ENCODE results near the gene TMEM182. TPM values are rescaled to one million over a fixed set of nuclear protein-coding genes. Genes with fewer than 3 reads are reported as not detected.

The TMEM182 gene
- total and polyA plus RNA-seq, 9 of the 15 experiments (the other 6 are each of a cell fraction or from before 2014, with no cell fraction given), result 5.2 to 11.4 (median 7.5) TPM

GRCh38 chr2:102771114-102771513 lies 9.3 kb downstream of the TMEM182 start:
- H3K4me1 ChIP-seq (replicated peaks in 1 of 2; ENCODE audit: control insufficient read depth in 2 of 2, insufficient read depth in 2 of 2, low read length in 2 of 2), result no peaks in the 10 kb centered on the region
- H3K9me1 ChIP-seq (ENCODE audit: control insufficient read depth, insufficient read depth, low read length), result no peaks in the 10 kb centered on the region
- no TSS peak for BruUV-seq (replicated peaks)
- ATAC-seq, result no peak
- TF ChIP-seq FOXO4 (CRISPR knock-in tag; IDR thresholded peaks at IDR 0.05), result no peak
- no peaks in the 10 kb centered on the region for H3K79me2 ChIP-seq (ENCODE audit: control insufficient read depth, insufficient read depth, low read length)
- no peaks in the 10 kb centered on the region for H3K9me3 ChIP-seq (replicated peaks; ENCODE audit: control insufficient read depth, insufficient read depth, low read depth, low read length)
- H3K4me3 ChIP-seq, result no peak overlapping the region
- no peaks in the 10 kb centered on the region for H3K27me3 ChIP-seq (ENCODE audit: control insufficient read depth in 2 of 2, insufficient read depth in 2 of 2, low read length in 2 of 2)
- 59% methylated on average over 3 of the region's 3 CpGs for WGBS (ENCODE audit: insufficient coverage, low coverage, missing lambda C conversion rate)
- H3K36me3 ChIP-seq (ENCODE audit: control insufficient read depth, insufficient read depth, low read length), result no peaks in the 10 kb centered on the region
- no peak overlapping the region for H3K27ac ChIP-seq (ENCODE audit: extremely low read depth, low read depth, low read length)
- no peak overlapping the region for H3K9ac ChIP-seq (ENCODE audit: insufficient read depth in 1 of 2, low read depth in 2 of 2, low read length in 2 of 2)
- POLR2A ChIA-PET, result no interaction called here
- H3K4me2 ChIP-seq (ENCODE audit: insufficient read depth, low read length), result no peak overlapping the region
- in situ Hi-C loops (cut with MboI), result no loop called here
- no peak for DNase-seq (ENCODE audit: extremely low read depth in 1 of 4, low spot score in 3 of 4)
- H4K20me1 ChIP-seq (replicated peaks; ENCODE audit: control insufficient read depth, insufficient read depth, low read length), result no peaks in the 10 kb centered on the region
- H2AFZ ChIP-seq (ENCODE audit: low read depth, low read length), result no peak overlapping the region
- no peak for FAIRE-seq
- intact Hi-C loops (cut with micrococcal nuclease), result no loop called here
- CTCF ChIA-PET (ENCODE audit: low intra/inter-chr PET ratio), result no interaction called here

- H3K4me1 ChIP-seq (replicated peaks in 1 of 2; ENCODE audit: control insufficient read depth in 2 of 2, insufficient read depth in 2 of 2, low read length in 2 of 2), result no peaks in the 10 kb centered on the region
- CTCF ChIA-PET (ENCODE audit: low intra/inter-chr PET ratio), result no interaction called here
- no peak overlapping the region for H3K4me2 ChIP-seq (ENCODE audit: insufficient read depth, low read length)
- no peak overlapping the region for H3K27ac ChIP-seq (ENCODE audit: extremely low read depth, low read depth, low read length)
- H4K20me1 ChIP-seq (replicated peaks; ENCODE audit: control insufficient read depth, insufficient read depth, low read length), result no peaks in the 10 kb centered on the region
- no peaks in the 10 kb centered on the region for H3K27me3 ChIP-seq (ENCODE audit: control insufficient read depth in 2 of 2, insufficient read depth in 2 of 2, low read length in 2 of 2)
- H2AFZ ChIP-seq (ENCODE audit: low read depth, low read length), result no peak overlapping the region
- FAIRE-seq (no peak), ATAC-seq (no peak), DNase-seq (ENCODE audit: extremely low read depth in 1 of 4, low spot score in 3 of 4) (no peak)
- no peaks in the 10 kb centered on the region for H3K36me3 ChIP-seq (ENCODE audit: control insufficient read depth, insufficient read depth, low read length)
- intact Hi-C loops (cut with micrococcal nuclease) (no loop called here), in situ Hi-C loops (cut with MboI) (no loop called here)
- WGBS (ENCODE audit: insufficient coverage, low coverage, missing lambda C conversion rate), result 67% methylated on average over 3 of the region's 3 CpGs
- POLR2A ChIA-PET, result interaction anchor here (0.9 to 1.5 kb wide), 2 partner anchors 11 to 19 kb away, joined by 3 to 4 read pairs; partner anchors contain the start of gene TMEM182
- no peak overlapping the region for H3K9ac ChIP-seq (ENCODE audit: insufficient read depth in 1 of 2, low read depth in 2 of 2, low read length in 2 of 2)
- no TSS peak for BruUV-seq (replicated peaks)
- H3K4me3 ChIP-seq, result no peak overlapping the region
- no peaks in the 10 kb centered on the region for H3K9me3 ChIP-seq (replicated peaks; ENCODE audit: control insufficient read depth, insufficient read depth, low read depth, low read length)
- no peaks in the 10 kb centered on the region for H3K9me1 ChIP-seq (ENCODE audit: control insufficient read depth, insufficient read depth, low read length)
- H3K79me2 ChIP-seq (ENCODE audit: control insufficient read depth, insufficient read depth, low read length), result no peaks in the 10 kb centered on the region
- TF ChIP-seq CEBPZ (IDR thresholded peaks at IDR 0.05; ENCODE audit: borderline replicate concordance, low read depth, low read length) (no peak), HSF4 (CRISPR knock-in tag; IDR thresholded peaks at IDR 0.05; ENCODE audit: borderline replicate concordance) (no peak), ZFP30 (CRISPR knock-in tag; IDR thresholded peaks at IDR 0.05; ENCODE audit: borderline replicate concordance) (no peak), TSC22D4 (tag; IDR thresholded peaks at IDR 0.05) (no peak), ZNF24 (IDR thresholded peaks at IDR 0.05) (no peak), ZFP1 (CRISPR knock-in tag; IDR thresholded peaks at IDR 0.05) (no peak), ZFP91 (CRISPR knock-in tag; IDR thresholded peaks at IDR 0.05) (no peak)
Observed at GRCh38 chr2:102772659-102773058, 10.8 kb downstream of the TMEM182 start.

All from K562 (cell line).